Progenitor cell of endocrine pancreas (in vitro differentiated cells): Measurements from ENCODE around the gene PDGFB. TPM values are rescaled to one million over a fixed set of nuclear protein-coding genes. Genes with fewer than 3 reads are reported as not detected.

Experiments used
- DNase-seq: peaks from one replicate; pipeline ENCODE4 v3.0.0; 2021; ENCODE audit warnings: low spot score; ENCODE audit not compliant: unreplicated experiment
- H3K27ac Mint-ChIP-seq: 2 replicates; pipeline ENCODE4 v1.8.0; 2021; ENCODE audit warnings: mild to moderate bottlenecking, moderate library complexity, mixed read lengths
- H3K27me3 Mint-ChIP-seq: 2 replicates; pipeline ENCODE4 v1.8.0; 2021; ENCODE audit warnings: mixed read lengths
- H3K36me3 Mint-ChIP-seq: 2 replicates; pipeline ENCODE4 v1.8.0; 2022; ENCODE audit warnings: mixed read lengths; ENCODE audit not compliant: insufficient read depth
- H3K4me1 Mint-ChIP-seq: 2 replicates; pipeline ENCODE4 v1.8.0; 2021; ENCODE audit warnings: low read depth, mixed read lengths
- H3K4me3 Mint-ChIP-seq: 2 replicates; pipeline ENCODE4 v1.8.0; 2021; ENCODE audit warnings: low read depth, mild to moderate bottlenecking, moderate library complexity, mixed read lengths
- H3K9me3 Mint-ChIP-seq: 2 replicates; pipeline ENCODE4 v1.8.0; 2021; ENCODE audit warnings: low read depth, mixed read lengths
- CTCF ChIP-seq: fragments of 200-600 bp; sonication (generic); IDR thresholded peaks from one replicate; pipeline ENCODE4 v1.5.0; 2021; ENCODE audit warnings: antibody characterized with exemption, mild to moderate bottlenecking; ENCODE audit not compliant: unreplicated experiment
- total RNA-seq: library from RNA; stranded (reverse); gene quantifications from 2 replicates; pipeline ENCODE4 v1.2.1, GENCODE V29; 2021

The PDGFB gene
- total RNA-seq, 1 donor from 2014 or later: 7.1 TPM

GRCh38 chr22:39224550-39224949, 20.2 kb downstream of the PDGFB start:
- DNase-seq: no peak
- H3K36me3 Mint-ChIP-seq: peaks cover 14% of the 10 kb centered on the region
- peaks cover under 1% of the 10 kb centered on the region for H3K4me1 Mint-ChIP-seq
- no peak overlapping the region for H3K4me3 Mint-ChIP-seq
- H3K27ac Mint-ChIP-seq: no peak overlapping the region
- peaks cover 5% of the 10 kb centered on the region for H3K27me3 Mint-ChIP-seq
- TF ChIP-seq CTCF: no peak
- no peaks in the 10 kb centered on the region for H3K9me3 Mint-ChIP-seq

GRCh38 chr22:39223091-39223710, 21.6 kb downstream of the PDGFB start:
- DNase-seq: no peak
- Mint-ChIP-seq H3K4me3 (no peak overlapping the region), H3K4me1 (peaks cover 2% of the 10 kb centered on the region), H3K9me3 (no peaks in the 10 kb centered on the region), H3K36me3 (peaks cover 8% of the 10 kb centered on the region), H3K27ac (no peak overlapping the region), H3K27me3 (no peaks in the 10 kb centered on the region)
- TF ChIP-seq CTCF: no peak

GRCh38 chr22:39221999-39222686, 22.6 kb downstream of the PDGFB start:
- no peaks in the 10 kb centered on the region for H3K27me3 Mint-ChIP-seq
- peaks cover 5% of the 10 kb centered on the region for H3K9me3 Mint-ChIP-seq
- peaks cover 8% of the 10 kb centered on the region for H3K36me3 Mint-ChIP-seq
- TF ChIP-seq CTCF: no peak
- H3K4me1 Mint-ChIP-seq: peaks cover 2% of the 10 kb centered on the region
- no peak overlapping the region for H3K27ac Mint-ChIP-seq
- DNase-seq: no peak
- no peak overlapping the region for H3K4me3 Mint-ChIP-seq

GRCh38 chr22:39220890-39221850, 23.6 kb downstream of the PDGFB start:
- Mint-ChIP-seq H3K27ac (no peak overlapping the region), H3K4me1 (peaks cover 2% of the 10 kb centered on the region), H3K4me3 (no peak overlapping the region), H3K36me3 (peaks cover 8% of the 10 kb centered on the region), H3K27me3 (no peaks in the 10 kb centered on the region), H3K9me3 (peaks cover 5% of the 10 kb centered on the region)
- DNase-seq: no peak
- no peak for TF ChIP-seq CTCF

- H3K4me3 Mint-ChIP-seq: no peak overlapping the region
- H3K4me1 Mint-ChIP-seq: peaks cover 2% of the 10 kb centered on the region
- DNase-seq: no peak
- no peaks in the 10 kb centered on the region for H3K27me3 Mint-ChIP-seq
- peaks cover 8% of the 10 kb centered on the region for H3K36me3 Mint-ChIP-seq
- peaks cover 5% of the 10 kb centered on the region for H3K9me3 Mint-ChIP-seq
- TF ChIP-seq CTCF: no peak
- no peak overlapping the region for H3K27ac Mint-ChIP-seq
These were observed 24.3 kb downstream of the PDGFB start for GRCh38 chr22:39220450-39220849.
